H1 (cell line): Measurements from ENCODE around the gene GUCY1B1. TPM values are rescaled to one million over a fixed set of nuclear protein-coding genes. Genes with fewer than 3 reads are reported as not detected.

ENCODE experiments used
- CTCF ChIA-PET: fragments of 300-600 bp; sonication (Branson Sonifier 250); formaldehyde crosslinking; loops from one replicate; lab custom pipeline; 2021; ENCODE audit not compliant: partially characterized antibody; lab: Charles Lee
- POLR2A ChIA-PET: fragments of 300-600 bp; sonication (Branson Sonifier 250); formaldehyde crosslinking; loops from one replicate; lab custom pipeline; 2021; ENCODE audit warnings: inconsistent platforms; ENCODE audit not compliant: partially characterized antibody; lab: Charles Lee
- DNase-seq, 2 experiments: peaks; one replicate each; pipeline versions ENCODE4 v3.0.0 to v3.0.0-alpha.2; 2010 to 2022; ENCODE audit warnings: low spot score in 2 of 2, low read depth in 1 of 2, mixed read lengths in 1 of 2
- FAIRE-seq: peaks from 2 replicates; lab custom pipeline; 2011; peaks lifted over from hg19 to GRCh38; lab: Jason Lieb, UNC
- H2AFZ ChIP-seq: 2 replicates; pipeline ENCODE4 v1.8.1; 2012; ENCODE audit warnings: low read length, inconsistent platforms
- H2AK5ac ChIP-seq: 2 replicates; pipeline ENCODE4 v1.6.1; 2013; ENCODE audit warnings: low read depth, low read length
- H2BK120ac ChIP-seq: replicated peaks from 2 replicates; pipeline ENCODE3; 2013; ENCODE audit warnings: low read depth, low read length, inconsistent platforms
- H2BK12ac ChIP-seq: 2 replicates; pipeline ENCODE4 v1.6.1; 2013; ENCODE audit warnings: low read depth, low read length
- H2BK15ac ChIP-seq: 2 replicates; pipeline ENCODE4 v1.6.1; 2013; ENCODE audit warnings: low read length
- H2BK20ac ChIP-seq: 2 replicates; pipeline ENCODE4 v1.6.1; 2013; ENCODE audit warnings: low read length
- H2BK5ac ChIP-seq: 2 replicates; pipeline ENCODE4 v1.6.1; 2013; ENCODE audit warnings: low read depth, low read length
- H3K14ac ChIP-seq: 2 replicates; pipeline ENCODE4 v1.6.1; 2013; ENCODE audit warnings: inconsistent platforms; ENCODE audit not compliant: insufficient read length
- H3K18ac ChIP-seq: 2 replicates; pipeline ENCODE4 v1.6.1; 2013; ENCODE audit warnings: low read length; ENCODE audit errors: extremely low read depth
- H3K23ac ChIP-seq: 2 replicates; pipeline ENCODE4 v1.6.1; 2013; ENCODE audit warnings: inconsistent platforms; ENCODE audit not compliant: insufficient read length
- H3K23me2 ChIP-seq: 2 replicates; pipeline ENCODE4 v1.6.1; 2013; ENCODE audit warnings: low read depth, low read length
- H3K27ac ChIP-seq: 2 replicates; pipeline ENCODE4 v1.6.1; 2011; ENCODE audit warnings: low read depth, low read length, inconsistent platforms
- H3K27me3 ChIP-seq, 4 experiments: replicated peaks in 1 of 4; 1 replicate in 1 of 4; 2 replicates in 3 of 4; pipeline versions ENCODE4 v1.6.1 to v1.8.1; 2011 to 2013; ENCODE audit warnings: low read length in 3 of 4, mild to moderate bottlenecking in 3 of 4, inconsistent platforms in 2 of 4, mixed read lengths in 2 of 4, moderate library complexity in 1 of 4; ENCODE audit not compliant: control insufficient read depth in 3 of 4, insufficient read depth in 3 of 4; ENCODE audit errors: extremely low read depth in 1 of 4
- H3K36me3 ChIP-seq, 4 experiments: 2 replicates each; pipeline versions ENCODE4 v1.6.1 to v1.8.1; 2011 to 2013; ENCODE audit warnings: mild to moderate bottlenecking in 4 of 4, low read length in 3 of 4, moderate library complexity in 2 of 4, control low read depth in 1 of 4, inconsistent platforms in 1 of 4; ENCODE audit not compliant: insufficient read depth in 4 of 4, control insufficient read depth in 2 of 4
- H3K4ac ChIP-seq: replicated peaks from 2 replicates; pipeline ENCODE3; 2013; ENCODE audit warnings: low read length, low read depth, mixed read lengths, inconsistent platforms; ENCODE audit not compliant: insufficient read length
- H3K4me1 ChIP-seq, 4 experiments: replicated peaks in 1 of 4; 1 replicate in 1 of 4; 2 replicates in 3 of 4; pipeline versions ENCODE4 v1.6.1 to v1.8.1; 2011 to 2013; ENCODE audit warnings: low read length in 3 of 4, inconsistent platforms in 2 of 4, mixed read lengths in 1 of 4; ENCODE audit not compliant: insufficient read depth in 4 of 4, control insufficient read depth in 3 of 4
- H3K4me2 ChIP-seq, 2 experiments: 2 replicates each; pipeline versions ENCODE4 v1.6.1 to v1.8.1; 2011 to 2013; ENCODE audit warnings: low read depth in 2 of 2, low read length in 2 of 2, control low read depth in 1 of 2, inconsistent platforms in 1 of 2, mild to moderate bottlenecking in 1 of 2; ENCODE audit not compliant: insufficient read depth in 1 of 2
- H3K4me3 ChIP-seq, 4 experiments: fragments of 200-600, 300-600 bp in 1 of 4; sonication (generic), shearing (Covaris generic), sonication (Bioruptor Twin) in 1 of 4; 2 replicates each; pipeline versions ENCODE4 v1.5.1 to v1.8.1; 2011 to 2016; ENCODE audit warnings: low read length in 4 of 4, low read depth in 3 of 4, control low read depth in 2 of 4, inconsistent platforms in 2 of 4, mild to moderate bottlenecking in 2 of 4, mixed read lengths in 1 of 4, moderate library complexity in 1 of 4; ENCODE audit not compliant: insufficient read depth in 2 of 4; ENCODE audit errors: extremely low read depth in 1 of 4
- H3K56ac ChIP-seq: replicated peaks from 2 replicates; pipeline ENCODE3; 2013; ENCODE audit warnings: low read depth, mild to moderate bottlenecking, mixed read lengths, low read length, inconsistent platforms; ENCODE audit not compliant: insufficient read length
- H3K79me1 ChIP-seq: 2 replicates; pipeline ENCODE4 v1.6.1; 2013; ENCODE audit warnings: low read depth, low read length, control low read depth
- H3K79me2 ChIP-seq, 2 experiments: 2 replicates each; pipeline versions ENCODE4 v1.6.1 to v1.8.1; 2012 to 2013; ENCODE audit warnings: low read length in 2 of 2, mild to moderate bottlenecking in 2 of 2, inconsistent platforms in 1 of 2; ENCODE audit not compliant: insufficient read depth in 2 of 2, control insufficient read depth in 1 of 2
- H3K9ac ChIP-seq, 4 experiments: replicated peaks in 1 of 4; 1 replicate in 1 of 4; 2 replicates in 3 of 4; pipeline versions ENCODE4 v1.6.1 to v1.8.1; 2011 to 2013; ENCODE audit warnings: low read depth in 3 of 4, low read length in 3 of 4, control low read depth in 2 of 4, mild to moderate bottlenecking in 2 of 4, moderate library complexity in 2 of 4, inconsistent platforms in 1 of 4; ENCODE audit errors: extremely low read depth in 1 of 4
- H3K9me3 ChIP-seq, 2 experiments: 2 replicates each; pipeline versions ENCODE4 v1.6.1 to v1.8.1; 2012 to 2013; ENCODE audit warnings: mild to moderate bottlenecking in 2 of 2, moderate library complexity in 2 of 2, control low read depth in 1 of 2, inconsistent platforms in 1 of 2, low read depth in 1 of 2, low read length in 1 of 2, mixed read lengths in 1 of 2; ENCODE audit not compliant: insufficient read depth in 2 of 2
- H4K20me1 ChIP-seq, 2 experiments: replicated peaks in 1 of 2; 2 replicates each; pipeline versions ENCODE3 to v1.8.1; 2011 to 2013; ENCODE audit warnings: inconsistent platforms in 2 of 2, low read length in 2 of 2, mild to moderate bottlenecking in 1 of 2; ENCODE audit not compliant: insufficient read depth in 2 of 2, control insufficient read depth in 1 of 2
- H4K5ac ChIP-seq: 2 replicates; pipeline ENCODE4 v1.6.1; 2013; ENCODE audit warnings: low read length, low read depth, mixed read lengths, inconsistent platforms; ENCODE audit not compliant: insufficient read length
- H4K8ac ChIP-seq: 2 replicates; pipeline ENCODE4 v1.8.0; 2013; ENCODE audit warnings: mild to moderate bottlenecking, moderate library complexity, low read length, inconsistent platforms; ENCODE audit not compliant: insufficient read depth; ENCODE audit errors: extremely low read depth
- H4K91ac ChIP-seq: replicated peaks from 2 replicates; pipeline ENCODE3; 2013; ENCODE audit warnings: low read length, mixed read lengths, inconsistent platforms; ENCODE audit not compliant: insufficient read length
- ATF3 ChIP-seq: IDR thresholded peaks from 2 replicates; pipeline ENCODE4 v1.6.1; 2011; ENCODE audit warnings: low read depth, mild to moderate bottlenecking, low read length; ENCODE audit not compliant: insufficient read depth
- CHD1 ChIP-seq: IDR thresholded peaks from 2 replicates; pipeline ENCODE4 v1.6.1; 2012; ENCODE audit warnings: low read depth, low read length, improper control_type of control experiment
- CTCF ChIP-seq, 3 experiments: IDR thresholded peaks; 1 replicate in 2 of 3; 2 replicates in 1 of 3; pipeline versions ENCODE4 v1.5.1 to v1.6.1; 2011; ENCODE audit warnings: low read length in 3 of 3, mild to moderate bottlenecking in 3 of 3, inconsistent platforms in 2 of 3, low read depth in 1 of 3, moderate library complexity in 1 of 3; ENCODE audit not compliant: insufficient read depth in 1 of 3; ENCODE audit errors: control extremely low read depth in 1 of 3
- HDAC2 ChIP-seq, 2 experiments: fragments of 300-600 bp in 1 of 2; sonication (generic) in 1 of 2; IDR thresholded peaks; 2 replicates each; pipeline ENCODE4 v1.6.1; 2011 to 2012; ENCODE audit warnings: low read depth in 2 of 2, low read length in 2 of 2, mild to moderate bottlenecking in 2 of 2, moderate library complexity in 2 of 2, borderline replicate concordance in 1 of 2, inconsistent platforms in 1 of 2
- KDM4A ChIP-seq: IDR thresholded peaks from one replicate; pipeline ENCODE4 v1.7.1; 2012; ENCODE audit warnings: low read depth, mild to moderate bottlenecking, moderate library complexity, low read length, inconsistent platforms; ENCODE audit not compliant: severe bottlenecking
- NRF1 ChIP-seq: IDR thresholded peaks from 2 replicates; pipeline ENCODE4 v1.6.1; 2011; ENCODE audit warnings: mild to moderate bottlenecking, low read depth, low read length, improper control_type of control experiment
- POLR2AphosphoS5 ChIP-seq: IDR thresholded peaks from 2 replicates; pipeline ENCODE4 v1.6.1; 2011; ENCODE audit warnings: low read depth, low read length
- SIN3A ChIP-seq, 2 experiments: IDR thresholded peaks in 1 of 2; conservative IDR thresholded peaks in 1 of 2; 2 replicates each; pipeline ENCODE4 v1.6.1; 2011 to 2012; ENCODE audit warnings: low read length in 2 of 2, improper control_type of control experiment in 1 of 2, low read depth in 1 of 2, mild to moderate bottlenecking in 1 of 2
- WGBS, 2 experiments: shearing (Covaris generic) in 1 of 2; methylation state at CpG; one replicate each; pipeline versions ENCODE4 v1.1.6 to v1.1.7; 2013 to 2015; ENCODE audit warnings: low lambda C conversion rate in 2 of 2, mixed read lengths in 2 of 2, inconsistent platforms in 1 of 2, low coverage in 1 of 2, missing lambda C conversion rate in 1 of 2; ENCODE audit not compliant: insufficient replicate concordance in 2 of 2, insufficient coverage in 1 of 2, insufficient read length in 1 of 2; ENCODE audit errors: extremely low coverage in 1 of 2, missing lambda C conversion rate in 1 of 2; 5-methylcytosine and 5-hydroxymethylcytosine counted together
- polyA plus RNA-seq, 7 experiments: library from polyadenylated mRNA; depleted of rRNA in 3 of 7; stranded (reverse) in 5 of 7; unstranded in 2 of 7; fragments of >200 nt in 5 of 7; fragments of 200-250 nt in 2 of 7; gene quantifications; 1 replicate in 5 of 7; 2 replicates in 1 of 7; 4 replicates in 1 of 7; pipeline versions ENCODE4 v1.2.1 to v1.2.3, GENCODE V29; 2011 to 2013; ENCODE audit warnings: missing spikeins in 2 of 7, mixed read lengths in 2 of 7
- total RNA-seq: library from RNA; stranded (reverse); fragmentation: NEBNext Ultra II Directional; extraction: Animal tissue kit (Norgen Biotek cat#: 25700); gene quantifications from 2 replicates; pipeline ENCODE4 v1.2.1, GENCODE V29; 2021

The GUCY1B1 gene
- total and polyA plus RNA-seq, 2 of the 8 experiments (the other 6 are each of a cell fraction or from before 2014, with no cell fraction given), result 1.5 to 2.9 TPM

GRCh38 chr4:155773196-155773800 is 14.5 kb downstream of the GUCY1B1 start:
- Histone ChIP-seq H3K4me2 (no peak overlapping the region), H4K8ac (no peak overlapping the region), H4K5ac (no peak overlapping the region), H3K4me3 (no peak overlapping the region), H3K9ac (no peak overlapping the region), H3K27ac (no peak overlapping the region), H3K27me3 (no peaks in the 10 kb centered on the region), H2BK120ac (no peak overlapping the region), H2AK5ac (no peak overlapping the region), H3K4me1 (0 out of 7 replicates have a peak, but pooled peaks cover 0 to 2% (median 0%) of the 10 kb centered on the region in 4 experiments), H2BK15ac (no peak overlapping the region), H3K4ac (no peak overlapping the region), H3K36me3 (no peaks in the 10 kb centered on the region), H2BK12ac (no peak overlapping the region), H3K23me2 (no peaks in the 10 kb centered on the region), H3K14ac (no peak overlapping the region), H2BK5ac (no peak overlapping the region), H3K18ac (no peak overlapping the region), H3K56ac (no peak overlapping the region), H4K91ac (no peak overlapping the region), H3K79me2 (no peaks in the 10 kb centered on the region), H4K20me1 (no peaks in the 10 kb centered on the region), H3K9me3 (no peaks in the 10 kb centered on the region), H3K23ac (no peak overlapping the region), H2BK20ac (no peak overlapping the region), H2AFZ (no peak overlapping the region), H3K79me1 (no peaks in the 10 kb centered on the region)
- no peak for FAIRE-seq
- TF ChIP-seq POLR2AphosphoS5 (no peak), HDAC2 (IDR thresholded peaks at IDR 0.05; ENCODE audit: borderline replicate concordance in 1 of 2, low read depth in 2 of 2, low read length in 2 of 2) (no peak), CHD1 (no peak), KDM4A (no peak), ATF3 (no peak), SIN3A (conservative IDR thresholded peaks at IDR 0.05 in 1 of 2, IDR thresholded peaks at IDR 0.05 in 1 of 2; ENCODE audit: low read depth in 1 of 2, low read length in 2 of 2) (no peak), NRF1 (no peak), CTCF (IDR thresholded peaks at IDR 0.05; ENCODE audit: control extremely low read depth in 1 of 3, insufficient read depth in 1 of 3, low read depth in 1 of 3, low read length in 3 of 3) (no peak)
- ChIA-PET POLR2A (interaction anchor here (1.3 kb wide), 1 partner anchor 11 kb away, joined by 3 read pairs; no protein-coding TSS in a partner anchor), CTCF (interaction anchor here (1.2 to 3.6 kb wide), 6 partner anchors 13 to 370 kb away, joined by 3 to 13 read pairs (median 5); partner anchors contain the start of gene CTSO)
- no peak for DNase-seq
- WGBS, 2 experiments, result 92% methylated on average over 4 of the region's 4 CpGs; no CpG with 5 or more reads in 1 of the 2 experiments
